BJ (cell line): Measurements from ENCODE around the gene YBX1. TPM values are rescaled to one million over a fixed set of nuclear protein-coding genes. Genes with fewer than 3 reads are reported as not detected.

Experiments used
- CTCF ChIA-PET: fragments of 350-600 bp; formaldehyde crosslinking; extraction: SDS; loops from one replicate; lab custom pipeline; 2021; ENCODE audit warnings: antibody characterized with exemption, inconsistent platforms; lab: Yijun Ruan, JAX
- POLR2A ChIA-PET: fragments of 300-600 bp; sonication (Branson Sonifier 250); formaldehyde crosslinking; extraction: SDS; loops from one replicate; lab custom pipeline; 2021; ENCODE audit warnings: antibody characterized with exemption; lab: Charles Lee
- DNase-seq: peaks from one replicate; pipeline ENCODE4 v3.0.0-alpha.2; 2011; ENCODE audit warnings: low read depth
- H3K27me3 ChIP-seq: 2 replicates; pipeline ENCODE4 v1.6.0; 2011; ENCODE audit warnings: low read length; ENCODE audit not compliant: control insufficient read depth, insufficient read depth
- H3K36me3 ChIP-seq: 2 replicates; pipeline ENCODE4 v1.5.1; 2011; ENCODE audit warnings: low read length; ENCODE audit not compliant: control insufficient read depth, insufficient read depth
- H3K4me3 ChIP-seq: 2 replicates; pipeline ENCODE4 v1.5.1; 2011; ENCODE audit warnings: low read depth, mild to moderate bottlenecking, control low read depth, low read length
- CTCF ChIP-seq: IDR thresholded peaks from 2 replicates; pipeline ENCODE4 v1.5.1; 2011; ENCODE audit warnings: low read depth, mild to moderate bottlenecking, control low read depth, inconsistent platforms, low read length, moderate library complexity; ENCODE audit not compliant: insufficient read depth
- polyA plus RNA-seq: library from polyadenylated mRNA; depleted of rRNA; stranded (reverse); fragments of >200 nt; gene quantifications from 2 replicates; pipeline ENCODE4 v1.2.3, GENCODE V29; 2011

The YBX1 gene
- polyA plus RNA-seq, 1 experiment = 387 TPM

- POLR2A ChIA-PET = no interaction called here
- no peak for DNase-seq
- H3K27me3 ChIP-seq = no peaks in the 10 kb centered on the region
- TF ChIP-seq CTCF = no peak
- no peaks in the 10 kb centered on the region for H3K36me3 ChIP-seq
- CTCF ChIA-PET = interaction anchor here (2.0 kb wide), 1 partner anchor 13 kb away, joined by 5 read pairs; no protein-coding TSS in a partner anchor
- H3K4me3 ChIP-seq = peak overlapping the region; percentile 67
Observed at GRCh38 chr1:42658877-42659337, 23.3 kb upstream of the YBX1 start.

- Histone ChIP-seq H3K36me3 (peaks cover 8% of the 10 kb centered on the region), H3K4me3 (no peak overlapping the region), H3K27me3 (no peaks in the 10 kb centered on the region)
- POLR2A ChIA-PET = no interaction called here
- DNase-seq = no peak
- CTCF ChIA-PET = interaction anchor here (0.7 to 0.9 kb wide), 2 partner anchors 8 to 60 kb away, joined by 3 read pairs; no protein-coding TSS in a partner anchor
- TF ChIP-seq CTCF = no peak
Observed at GRCh38 chr1:42660907-42661500, 21.2 kb upstream of the YBX1 start.

- DNase-seq = no peak
- POLR2A ChIA-PET = no interaction called here
- no peak for TF ChIP-seq CTCF
- peaks cover 7% of the 10 kb centered on the region for H3K36me3 ChIP-seq
- no peak overlapping the region for H3K4me3 ChIP-seq
- no peaks in the 10 kb centered on the region for H3K27me3 ChIP-seq
- CTCF ChIA-PET = no interaction called here
Observed at GRCh38 chr1:42669936-42670335, 12.3 kb upstream of the YBX1 start.

- Histone ChIP-seq H3K36me3 (peaks cover 8% of the 10 kb centered on the region), H3K4me3 (no peak overlapping the region), H3K27me3 (no peaks in the 10 kb centered on the region)
- POLR2A ChIA-PET = no interaction called here
- TF ChIP-seq CTCF = no peak
- no peak for DNase-seq
- CTCF ChIA-PET = interaction anchor here (0.6 kb wide), 1 partner anchor 252 kb away, joined by 4 read pairs; no protein-coding TSS in a partner anchor
Observed at GRCh38 chr1:42670425-42670824, 11.8 kb upstream of the YBX1 start.

- DNase-seq = no peak
- ChIA-PET POLR2A (no interaction called here), CTCF (interaction anchor here (1.5 kb wide), 1 partner anchor 399 kb away, joined by 4 read pairs; no protein-coding TSS in a partner anchor)
- no peak overlapping the region for H3K4me3 ChIP-seq
- TF ChIP-seq CTCF = no peak
- no peaks in the 10 kb centered on the region for H3K27me3 ChIP-seq
- H3K36me3 ChIP-seq = peaks cover 3% of the 10 kb centered on the region; the same call in 1 of the 2 replicates
Observed at GRCh38 chr1:42674214-42674613, 8.0 kb upstream of the YBX1 start.
